K562 (cell line): Measurements from ENCODE around the gene LRP1. TPM values are rescaled to one million over a fixed set of nuclear protein-coding genes. Genes with fewer than 3 reads are reported as not detected.

Experiments
- ATAC-seq: fragments of 200-7000 bp; cut with Tn5 transposase; 3 replicates; pipeline ENCODE4 v1.9.1; 2020; ENCODE audit warnings: moderate library complexity
- BruUV-seq: library from RNA; stranded (reverse); fragments of 400-500 nt; replicated peaks from 2 replicates; lab custom pipeline; 2021; lab: Mats Ljungman, UMichigan
- CTCF ChIA-PET: fragments of 300-600 bp; formaldehyde crosslinking; extraction: SDS; loops from one replicate; lab custom pipeline; 2021; ENCODE audit warnings: low intra/inter-chr PET ratio; lab: Yijun Ruan, JAX
- POLR2A ChIA-PET: fragments of 300-600, 350-650 bp; sonication (Branson Sonifier 250); formaldehyde crosslinking; extraction: SDS; loops from one replicate; lab custom pipeline; 2021; ENCODE audit warnings: antibody characterized with exemption, inconsistent platforms; lab: Yijun Ruan, JAX
- DNase-seq, 4 experiments: peaks; one replicate each; pipeline versions ENCODE4 v3.0.0 to v3.0.0-alpha.2; 2011 to 2018; ENCODE audit warnings: low spot score in 3 of 4, mixed read lengths in 3 of 4; ENCODE audit errors: extremely low read depth in 1 of 4
- FAIRE-seq: peaks from 2 replicates; lab custom pipeline; 2011; peaks lifted over from hg19 to GRCh38; lab: Jason Lieb, UNC
- H2AFZ ChIP-seq: 2 replicates; pipeline ENCODE4 v1.6.0; 2011; ENCODE audit warnings: low read depth, low read length, control low read depth, inconsistent platforms
- H3K27ac ChIP-seq: fragments of 200-600 bp; 3 replicates; pipeline ENCODE4 v1.8.0; 2011; ENCODE audit warnings: low read depth, mild to moderate bottlenecking, control low read depth, inconsistent platforms, low read length, moderate library complexity, mixed read lengths; ENCODE audit errors: extremely low read depth
- H3K27me3 ChIP-seq, 2 experiments: fragments of 300-600 bp in 1 of 2; 2 replicates in 1 of 2; 3 replicates in 1 of 2; pipeline versions ENCODE4 v1.6.0 to v1.8.0; 2011; ENCODE audit warnings: inconsistent platforms in 2 of 2, low read length in 2 of 2, mild to moderate bottlenecking in 1 of 2, mixed read lengths in 1 of 2, moderate library complexity in 1 of 2; ENCODE audit not compliant: control insufficient read depth in 2 of 2, insufficient read depth in 2 of 2
- H3K36me3 ChIP-seq: fragments of 300-600 bp; 3 replicates; pipeline ENCODE4 v1.8.0; 2011; ENCODE audit warnings: mild to moderate bottlenecking, low read length, inconsistent platforms; ENCODE audit not compliant: control insufficient read depth, insufficient read depth
- H3K4me1 ChIP-seq, 2 experiments: fragments of 200-600 bp in 1 of 2; replicated peaks in 1 of 2; 2 replicates in 1 of 2; 3 replicates in 1 of 2; pipeline versions ENCODE4 v1.5.1 to v1.8.0; 2011; ENCODE audit warnings: inconsistent platforms in 2 of 2, low read length in 2 of 2, mild to moderate bottlenecking in 1 of 2, mixed read lengths in 1 of 2, moderate library complexity in 1 of 2; ENCODE audit not compliant: control insufficient read depth in 2 of 2, insufficient read depth in 2 of 2
- H3K4me2 ChIP-seq: 2 replicates; pipeline ENCODE4 v1.6.1; 2011; ENCODE audit warnings: low read length, control low read depth, inconsistent platforms, mixed read lengths; ENCODE audit not compliant: insufficient read depth
- H3K4me3 ChIP-seq: fragments of 200-600 bp; sonication (generic), shearing (Covaris generic); 2 replicates; pipeline ENCODE4 v1.5.1; 2016; ENCODE audit warnings: control low read depth, inconsistent platforms
- H3K79me2 ChIP-seq: fragments of 200-600 bp; 3 replicates; pipeline ENCODE4 v1.8.0; 2011; ENCODE audit warnings: low read length, inconsistent platforms; ENCODE audit not compliant: control insufficient read depth, insufficient read depth
- H3K9ac ChIP-seq, 2 experiments: 2 replicates each; pipeline versions ENCODE4 v1.6.0 to v1.6.1; 2011; ENCODE audit warnings: low read depth in 2 of 2, low read length in 2 of 2, control low read depth in 1 of 2, inconsistent platforms in 1 of 2, mild to moderate bottlenecking in 1 of 2, mixed read lengths in 1 of 2; ENCODE audit not compliant: insufficient read depth in 1 of 2
- H3K9me1 ChIP-seq: one replicate; pipeline ENCODE4 v1.6.0; 2011; ENCODE audit warnings: inconsistent platforms, mild to moderate bottlenecking, low read length, moderate library complexity; ENCODE audit not compliant: control insufficient read depth, insufficient read depth
- H3K9me3 ChIP-seq: replicated peaks from 2 replicates; pipeline ENCODE4 v1.5.1; 2011; ENCODE audit warnings: low read depth, low read length, inconsistent platforms; ENCODE audit not compliant: control insufficient read depth, insufficient read depth
- H4K20me1 ChIP-seq: replicated peaks from 2 replicates; pipeline ENCODE4 v1.6.1; 2011; ENCODE audit warnings: low read length, inconsistent platforms, mixed read lengths; ENCODE audit not compliant: control insufficient read depth, insufficient read depth
- OTX1 ChIP-seq: fragments of 450-650 bp; formaldehyde crosslinking; IDR thresholded peaks from 2 replicates; pipeline ENCODE4 v1.4.0; 2022; ENCODE audit warnings: mild to moderate bottlenecking
- REST ChIP-seq, 2 experiments: fragments of 450-650 bp; formaldehyde crosslinking in 1 of 2; IDR thresholded peaks; 2 replicates each; pipeline versions ENCODE4 v1.4.0 to v1.6.1; 2014 to 2020; ENCODE audit warnings: mild to moderate bottlenecking in 2 of 2, borderline replicate concordance in 1 of 2, low read depth in 1 of 2
- TRIM25 ChIP-seq: fragments of 450-650 bp; IDR thresholded peaks from 2 replicates; pipeline ENCODE4 v1.7.0; 2016; ENCODE audit warnings: borderline replicate concordance
- VEZF1 ChIP-seq: fragments of 200-800 bp; sonication (Bioruptor generic); IDR thresholded peaks from 2 replicates; pipeline ENCODE4 v1.6.1; 2017; ENCODE audit warnings: missing genetic modification characterization, missing compliant biosample characterization
- ZBTB33 ChIP-seq: sonication (generic); formaldehyde crosslinking; IDR thresholded peaks from 2 replicates; pipeline ENCODE4 v1.8.1; 2023; ENCODE audit warnings: mild to moderate bottlenecking, missing genetic modification reagents
- ZNF263 ChIP-seq: sonication (generic); formaldehyde crosslinking; IDR thresholded peaks from 2 replicates; pipeline ENCODE4 v1.8.0; 2022; ENCODE audit warnings: mild to moderate bottlenecking, missing genetic modification reagents, borderline replicate concordance
- ZNF764 ChIP-seq: fragments of 250-450 bp; sonication (Bioruptor Pico); IDR thresholded peaks from 2 replicates; pipeline ENCODE4 v1.4.0; 2020; ENCODE audit warnings: low read depth, mild to moderate bottlenecking, moderate library complexity
- WGBS: fragments of 100-300 bp; shearing (Covaris generic); methylation state at CpG from one replicate; pipeline ENCODE4 v1.1.6; 2016; ENCODE audit warnings: low coverage, mixed read lengths; ENCODE audit not compliant: insufficient coverage; ENCODE audit errors: missing lambda C conversion rate; 5-methylcytosine and 5-hydroxymethylcytosine counted together
- in situ Hi-C: fragments of 300-500 bp; cut with MboI; formaldehyde crosslinking; loops from 4 replicates; pipeline ENCODE4 v1.15.0; 2018; ENCODE audit warnings: inconsistent platforms, mixed read lengths
- intact Hi-C: fragments of 100-400 bp; cut with micrococcal nuclease; formaldehyde crosslinking; loops from 2 replicates; pipeline ENCODE4 v1.14.2; 2022
- polyA plus RNA-seq, 8 experiments: library from polyadenylated mRNA; depleted of rRNA in 4 of 8; stranded (reverse) in 5 of 8; unstranded in 3 of 8; fragments of >200 nt; fragmentation: Nextera tagmentation in 2 of 8; fragmentation: Illumina TruSeq in 1 of 8; extraction: Ambion mirVana in 2 of 8; extraction: Trizol in 1 of 8; gene quantifications; 2 replicates each; pipeline versions ENCODE4 v1.2.1 to v1.2.3, GENCODE V29; 2011 to 2014; ENCODE audit warnings: inconsistent platforms in 1 of 8, missing spikeins in 1 of 8
- total RNA-seq, 7 experiments: library from RNA; depleted of rRNA in 6 of 7; stranded (reverse); fragments of >200 nt in 6 of 7; fragmentation: Illumina TruSeq in 2 of 7; extraction: Trizol in 2 of 7; gene quantifications; 2 replicates each; pipeline versions ENCODE4 v1.2.1 to v1.2.3, GENCODE V29; 2011 to 2021; ENCODE audit warnings: low replicate concordance in 1 of 7

The LRP1 gene
- total and polyA plus RNA-seq, 9 of the 15 experiments (the other 6 are each of a cell fraction or from before 2014, with no cell fraction given) = 0.04 to 0.64 (median 0.19) TPM; not detected in 2

- CTCF ChIA-PET = interaction anchor here (0.7 to 3.6 kb wide), 2 partner anchors 49 to 161 kb away, joined by 3 to 18 read pairs; no protein-coding TSS in a partner anchor
- in situ Hi-C loops = no loop called here
- TF ChIP-seq OTX1 (CRISPR knock-in tag) (no peak), TRIM25 (no peak), VEZF1 (peak; percentile 48; the same call in 1 of the 2 replicates), ZNF764 (no peak), ZBTB33 (CRISPR knock-in tag) (peak; percentile 56; the same call in 1 of the 2 replicates), REST (IDR thresholded peaks at IDR 0.05; ENCODE audit: borderline replicate concordance) (peak; percentile 77), REST (CRISPR knock-in tag; IDR thresholded peaks at IDR 0.05; ENCODE audit: low read depth) (no peak), ZNF263 (CRISPR knock-in tag) (peak; percentile 45; the same call in 1 of the 2 replicates)
These were observed 44.8 kb downstream of the LRP1 start for GRCh38 chr12:57173089-57173488.

More at GRCh38 chr12:57173089-57173488, 44.8 kb downstream of the LRP1 start:
- ATAC-seq (peak; percentile 85), DNase-seq (peak; percentile 69 to 75 (median 74)), FAIRE-seq (peak; percentile 64)
- intact Hi-C loops = no loop called here
- H3K9me3 ChIP-seq = no peaks in the 10 kb centered on the region
- H3K9ac ChIP-seq = no peak overlapping the region
- H3K4me3 ChIP-seq = no peak overlapping the region
- H3K27ac ChIP-seq = no peak overlapping the region
- BruUV-seq = no TSS peak
- POLR2A ChIA-PET = interaction anchor here (0.7 kb wide), 1 partner anchor 123 kb away, joined by 4 read pairs; the partner anchor contains the start of gene MYO1A
- H3K36me3 ChIP-seq = no peaks in the 10 kb centered on the region
- H3K4me1 ChIP-seq = peaks cover 12 to 45% of the 10 kb centered on the region in 2 experiments; a peak in 4 of 5 replicates
- no peak overlapping the region for H2AFZ ChIP-seq
- 17% methylated on average over 11 of the region's 11 CpGs for WGBS
- 0 out of 2 replicates have a peak, but pooled peaks cover 7% of the 10 kb centered on the region for H4K20me1 ChIP-seq
- no peak overlapping the region for H3K4me2 ChIP-seq
- H3K9me1 ChIP-seq = no peaks in the 10 kb centered on the region
- peaks cover 0 to 39% of the 10 kb centered on the region in 2 experiments; a peak in 3 of 5 replicates for H3K27me3 ChIP-seq
- H3K79me2 ChIP-seq = no peaks in the 10 kb centered on the region
